Embryonic facial prominence (tissue), 1 donor: Measurements from ENCODE around the gene TCF12.
"Not testable (repeated sequence)": the region's sequence is repeated elsewhere in the genome, so short reads cannot be mapped to it uniquely, and the experiment has no call there.

ENCODE experiments used
- DNase-seq: peaks from one replicate; pipeline ENCODE4 v3.0.0-alpha.2; 2016; ENCODE audit errors: extremely low spot score

The TCF12 gene

GRCh38 chr15:56915888-56916287 lies 2.6 kb upstream of the TCF12 start:
- DNase-seq: no peak

GRCh38 chr15:56916825-56917477 lies 1.5 kb upstream of the TCF12 start:
- DNase-seq: no peak

DNA sequence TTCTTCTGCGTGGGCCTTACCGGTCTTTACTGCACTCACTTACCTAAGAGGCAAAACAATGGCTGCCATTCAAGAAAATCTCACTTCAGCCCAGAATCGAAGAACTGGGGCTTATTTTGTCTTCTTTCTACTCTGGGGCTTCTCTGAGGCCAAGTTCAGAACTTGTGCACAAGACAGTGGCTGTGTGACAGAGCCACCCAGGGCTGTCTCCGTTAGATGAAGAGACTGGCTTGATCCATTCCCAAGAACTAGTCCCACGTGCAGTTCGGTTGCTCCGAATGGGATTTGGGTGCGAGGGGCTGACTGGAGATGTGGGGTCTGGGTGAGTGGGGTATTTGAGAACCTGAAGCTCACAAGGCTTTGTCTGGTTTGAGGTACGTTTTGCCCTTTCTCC lies 795 bp upstream of the TCF12 start:
- DNase-seq: no peak

GRCh38 chr15:56919031-56919608 lies 676 bp downstream of the TCF12 start:
- no peak for DNase-seq

DNA sequence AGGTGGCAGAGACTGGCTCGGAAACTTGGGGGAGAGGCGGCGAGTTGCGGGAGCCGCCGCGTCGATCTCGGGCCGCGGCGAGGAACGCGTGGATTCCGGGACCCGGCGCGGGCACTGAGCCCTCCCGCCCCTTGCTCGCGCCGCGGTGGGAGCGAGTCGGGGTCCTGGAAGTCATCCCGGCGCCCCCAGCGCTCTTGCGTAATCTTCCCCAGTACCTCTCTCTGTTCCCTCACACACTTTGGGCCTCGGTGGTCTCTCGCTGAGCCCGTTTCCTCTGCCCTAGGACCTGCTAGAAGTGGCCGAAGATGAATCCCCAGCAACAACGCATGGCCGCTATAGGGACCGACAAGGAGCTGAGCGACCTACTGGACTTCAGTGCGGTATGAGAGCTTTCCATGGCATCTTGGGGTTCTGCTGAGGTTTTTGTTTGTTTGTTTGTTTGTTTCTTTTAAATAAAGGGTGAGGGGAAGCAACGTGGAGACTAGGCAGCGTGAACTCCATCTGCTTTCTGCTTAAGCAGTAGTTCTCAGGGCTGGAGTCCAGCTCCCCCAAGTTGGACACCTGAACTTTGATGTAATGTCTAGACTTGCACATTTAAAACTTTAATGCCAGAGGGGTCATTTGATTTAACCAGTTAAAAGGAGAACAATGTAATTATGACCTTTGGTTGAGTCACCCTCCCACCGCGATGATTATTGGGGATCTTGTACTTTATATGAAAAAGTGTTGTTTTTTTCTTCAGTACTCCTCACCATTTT lies 1.3 kb downstream of the TCF12 start:
- no peak for DNase-seq

- no peak for DNase-seq
Observed at GRCh38 chr15:56920367-56920627, 1.9 kb downstream of the TCF12 start.

DNA sequence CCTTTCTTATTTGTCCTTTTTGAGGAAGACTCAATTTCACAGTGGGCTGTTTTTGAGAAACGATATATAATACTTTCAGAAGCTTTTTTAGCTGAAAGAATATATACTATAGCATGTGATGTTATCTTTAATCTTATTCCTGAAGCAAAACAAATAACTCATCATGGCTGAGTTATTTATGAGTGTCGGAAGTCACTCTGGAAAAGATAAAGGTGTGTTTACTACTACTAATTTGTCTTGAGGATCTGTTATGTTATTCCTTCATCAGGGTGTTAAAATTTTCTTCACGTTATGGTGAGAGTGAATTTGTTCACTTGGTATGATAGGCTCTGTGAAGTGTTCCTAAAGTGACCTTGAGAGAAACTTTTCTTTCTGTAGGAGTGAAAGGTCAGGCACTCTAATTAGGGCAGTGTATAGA lies 4.7 kb downstream of the TCF12 start:
- DNase-seq: no peak

DNA sequence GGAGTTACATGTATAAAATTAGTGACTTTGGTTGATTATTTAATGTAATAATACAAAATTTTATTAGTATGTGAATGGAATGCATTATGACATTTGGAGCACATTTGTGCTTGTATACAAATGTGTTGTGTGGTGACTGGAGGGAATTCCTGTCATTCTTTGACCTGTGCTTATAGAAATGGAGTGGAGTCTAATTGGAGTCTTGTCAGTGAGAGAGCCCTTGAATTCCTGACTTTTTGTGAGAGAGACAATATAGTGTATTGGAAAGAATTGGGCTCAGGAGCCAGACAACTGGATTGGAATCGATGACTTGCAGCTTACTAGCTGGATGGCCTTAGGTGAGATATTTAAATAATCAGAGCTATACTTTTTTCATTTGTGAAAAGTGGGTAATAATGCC lies 9.4 kb downstream of the TCF12 start:
- DNase-seq: no peak

- no peak for DNase-seq
Observed at GRCh38 chr15:56929399-56929798, 11.0 kb downstream of the TCF12 start.

DNA sequence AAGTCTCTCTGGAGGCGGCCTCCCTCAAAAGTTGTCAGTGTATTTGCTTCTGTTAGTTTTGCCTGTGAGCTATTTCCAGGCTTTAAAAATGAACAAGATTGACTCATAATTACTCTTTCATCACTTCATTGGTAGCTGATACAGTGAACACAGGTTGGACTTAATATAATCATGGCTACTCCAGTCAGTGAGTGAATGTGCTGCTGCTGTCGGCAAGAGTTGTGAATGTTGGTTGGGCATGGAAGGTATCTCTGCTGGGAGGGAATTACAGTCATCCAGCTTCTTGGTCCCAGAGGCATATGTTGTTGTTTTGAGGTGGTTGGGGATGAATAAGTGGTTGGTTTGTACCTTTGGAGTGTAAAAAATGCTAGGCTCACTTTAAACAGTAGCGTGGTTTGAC lies 11.5 kb downstream of the TCF12 start:
- DNase-seq: no peak

DNA sequence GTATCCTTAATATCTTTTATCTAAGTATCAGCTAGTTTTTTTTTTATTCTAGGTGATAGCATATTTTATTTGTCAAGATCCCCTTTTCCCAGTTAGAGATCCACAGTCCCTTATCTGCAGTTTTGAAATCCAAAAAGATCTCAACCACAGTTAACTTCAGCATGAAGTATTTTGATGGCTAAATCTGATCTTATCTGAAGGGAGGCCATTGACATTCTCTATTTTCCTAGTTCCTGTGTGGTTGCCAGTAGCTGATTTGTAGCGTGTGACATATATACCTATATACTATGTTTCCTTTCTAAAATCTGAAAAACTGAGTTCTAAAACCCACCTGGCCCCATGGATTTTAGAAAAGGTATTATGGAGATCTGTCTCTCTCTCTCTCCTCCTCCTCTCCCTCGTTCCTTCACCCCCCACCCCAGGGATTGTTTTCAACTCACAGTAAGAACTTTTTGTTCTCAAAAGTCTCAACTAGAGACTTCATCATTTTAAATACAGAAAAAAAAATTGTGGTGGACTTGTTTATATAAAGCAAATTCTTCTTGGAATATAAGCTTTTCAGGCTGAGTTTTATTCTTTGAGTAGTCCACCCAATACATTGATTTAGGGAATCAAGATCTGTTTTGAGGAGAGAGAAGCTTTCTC lies 12.3 kb downstream of the TCF12 start:
- no peak for DNase-seq

GRCh38 chr15:56931639-56932508 lies 13.4 kb downstream of the TCF12 start:
- DNase-seq: no peak

GRCh38 chr15:56932509-56932868 lies 14.0 kb downstream of the TCF12 start:
- not testable (repeated sequence) for DNase-seq

GRCh38 chr15:56933410-56933809 lies 15.0 kb downstream of the TCF12 start:
- no peak for DNase-seq

GRCh38 chr15:56933811-56934210 lies 15.4 kb downstream of the TCF12 start:
- DNase-seq: no peak

DNA sequence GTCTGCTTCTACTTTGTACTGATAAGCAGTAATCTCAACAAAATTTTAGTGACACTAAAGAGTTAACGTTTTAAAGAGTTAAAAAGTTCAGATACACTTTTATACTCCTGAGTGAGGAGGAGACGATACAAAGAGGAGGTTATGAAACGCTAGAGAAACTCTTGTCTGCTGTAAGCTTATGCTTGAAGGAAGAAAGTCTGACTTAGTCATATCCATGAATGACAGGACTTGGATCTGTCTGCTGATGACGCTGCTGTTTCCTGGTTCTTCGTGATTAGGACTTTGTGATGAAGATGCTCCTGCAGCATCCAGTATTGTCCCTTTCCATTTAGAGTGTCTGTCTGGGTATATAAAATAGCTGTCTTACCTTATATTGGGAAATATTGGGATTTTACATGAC lies 15.8 kb downstream of the TCF12 start:
- DNase-seq: no peak

DNA sequence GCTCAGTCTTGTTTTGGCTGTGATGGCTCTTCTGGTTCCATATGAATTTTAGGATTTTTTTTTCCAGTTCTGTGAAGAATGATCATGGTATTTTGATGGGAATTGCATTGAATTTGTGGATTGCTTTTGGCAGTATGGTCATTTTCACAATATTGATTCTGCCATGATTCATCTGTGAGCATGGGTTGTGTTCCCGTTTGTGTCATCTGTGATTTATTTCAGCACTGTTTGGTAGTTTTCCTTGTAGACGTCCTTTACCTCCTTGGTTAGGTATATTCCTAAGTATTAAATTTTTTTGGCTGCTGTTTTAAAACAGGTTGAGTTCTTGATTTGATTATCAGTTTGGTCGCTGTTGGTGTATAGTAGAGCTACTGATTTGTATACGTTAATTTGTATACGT lies 18.5 kb downstream of the TCF12 start:
- DNase-seq: no peak

DNA sequence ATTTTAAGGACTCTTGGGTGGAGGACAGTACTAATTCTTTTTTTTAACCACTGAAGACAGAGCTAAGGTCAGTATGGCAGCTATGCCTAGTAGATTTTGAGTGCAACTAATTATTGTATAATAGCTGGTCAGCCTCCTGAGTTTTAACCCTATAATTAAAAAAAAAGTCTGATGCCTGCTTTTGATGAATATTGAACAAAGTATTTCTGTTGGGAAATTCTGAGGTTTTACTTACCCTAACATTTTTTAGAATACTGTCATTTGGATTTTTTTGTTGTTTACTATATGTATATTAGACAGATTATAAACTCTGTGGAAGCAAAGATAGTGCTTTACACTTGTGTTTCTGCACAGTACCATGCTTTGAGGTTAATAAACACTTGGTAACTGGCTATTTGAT lies 20.8 kb downstream of the TCF12 start:
- DNase-seq: no peak

DNA sequence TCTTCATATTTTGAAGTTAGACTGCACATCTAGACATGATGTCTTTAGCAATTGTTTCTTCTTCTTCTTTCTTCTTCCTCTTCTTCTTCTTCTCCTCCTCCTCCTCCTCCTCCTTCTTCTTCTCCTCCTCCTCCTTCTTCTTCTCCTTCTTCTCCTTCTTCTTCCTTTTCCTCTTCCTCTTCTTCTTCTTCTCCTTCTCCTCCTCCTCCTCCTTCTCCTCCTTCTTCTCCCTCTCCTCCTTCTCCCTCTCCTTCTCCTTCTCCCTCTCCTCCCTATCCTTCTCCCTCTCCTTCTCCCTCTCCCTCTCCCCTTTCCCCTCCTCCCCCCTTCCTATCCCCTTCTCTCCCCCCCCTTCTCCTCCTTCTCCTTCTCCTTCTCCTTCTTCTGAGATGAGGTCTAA lies 21.9 kb downstream of the TCF12 start:
- no peak for DNase-seq

GRCh38 chr15:56942118-56942517 lies 23.7 kb downstream of the TCF12 start:
- no peak for DNase-seq

GRCh38 chr15:56943403-56943802 lies 25.0 kb downstream of the TCF12 start:
- no peak for DNase-seq

- no peak for DNase-seq
Observed at GRCh38 chr15:56944485-56944884, 26.0 kb downstream of the TCF12 start.
